Glomerular endothelial cell (primary cell): Measurements from ENCODE around the gene HEATR5B. TPM values are rescaled to one million over a fixed set of nuclear protein-coding genes. Genes with fewer than 3 reads are reported as not detected.
"Not testable (repeated sequence)": the region's sequence is repeated elsewhere in the genome, so short reads cannot be mapped to it uniquely, and the experiment has no call there.

Source experiments
- DNase-seq: peaks from one replicate; pipeline ENCODE4 v3.0.0-alpha.2; 2011; ENCODE audit warnings: low read depth, low spot score; ENCODE audit errors: extremely low read depth
- total RNA-seq: library from RNA; depleted of rRNA; stranded (reverse); fragments of >200 nt; gene quantifications from 2 replicates; pipeline ENCODE4 v1.2.3, GENCODE V29; 2015

The HEATR5B gene
- total RNA-seq, 1 donor from 2014 or later: 21.1 TPM

DNA sequence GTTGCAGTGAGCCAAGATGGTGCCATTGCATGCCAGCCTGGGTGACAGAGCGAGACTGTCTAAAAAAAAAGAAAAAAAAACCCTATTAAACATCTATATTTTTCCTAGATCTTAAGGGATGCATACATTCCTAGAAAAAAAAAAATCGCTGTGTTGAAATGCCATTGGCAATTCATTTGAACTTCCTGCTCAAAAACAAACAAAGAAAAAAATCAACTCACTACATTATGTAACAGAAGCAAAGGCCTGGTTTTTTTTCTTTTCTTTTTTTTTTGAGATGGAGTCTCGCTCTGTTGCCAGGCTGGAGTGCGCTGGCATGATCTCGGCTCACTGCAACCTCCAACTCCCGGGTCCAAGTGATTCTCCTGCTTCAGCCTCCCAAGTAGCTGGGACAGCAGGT, 96.2 kb downstream of the HEATR5B start:
- no peak for DNase-seq

DNA sequence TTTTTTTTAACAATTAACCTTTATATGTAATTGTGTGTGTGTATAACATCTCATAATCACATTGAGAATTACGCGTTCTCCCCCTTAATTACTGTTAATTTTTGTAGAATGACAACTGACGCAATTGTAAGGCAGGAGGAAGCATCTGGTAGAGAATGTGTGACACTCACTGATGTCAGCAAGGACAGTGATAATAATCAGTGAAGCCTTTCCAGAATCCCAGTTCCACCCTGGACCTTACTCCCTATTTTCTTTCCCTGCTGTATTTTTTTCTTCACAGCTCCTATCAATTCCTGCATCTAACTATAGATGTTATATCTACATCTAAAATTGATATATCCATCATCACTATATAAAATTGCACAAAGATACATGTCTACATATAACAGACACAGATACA, 101.7 kb downstream of the HEATR5B start:
- no peak for DNase-seq

DNA sequence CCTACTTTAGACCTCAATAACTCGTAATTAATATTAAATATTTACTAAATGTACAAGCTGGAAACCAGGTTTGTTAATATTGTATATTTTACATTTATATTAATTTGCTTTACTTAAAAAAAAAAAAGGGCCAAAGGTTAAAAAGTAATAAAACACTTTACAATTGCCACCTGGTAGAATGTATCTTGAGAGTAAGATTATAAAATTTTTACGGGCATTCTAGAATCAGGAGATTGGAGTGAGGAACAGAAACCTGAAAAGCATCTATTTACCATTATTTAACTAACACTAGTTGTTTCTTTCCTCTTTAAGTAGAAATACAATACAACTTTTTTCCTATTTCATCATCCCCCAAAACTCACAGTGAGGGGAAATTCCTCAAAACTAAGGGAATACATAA, 102.3 kb downstream of the HEATR5B start:
- no peak for DNase-seq

DNA sequence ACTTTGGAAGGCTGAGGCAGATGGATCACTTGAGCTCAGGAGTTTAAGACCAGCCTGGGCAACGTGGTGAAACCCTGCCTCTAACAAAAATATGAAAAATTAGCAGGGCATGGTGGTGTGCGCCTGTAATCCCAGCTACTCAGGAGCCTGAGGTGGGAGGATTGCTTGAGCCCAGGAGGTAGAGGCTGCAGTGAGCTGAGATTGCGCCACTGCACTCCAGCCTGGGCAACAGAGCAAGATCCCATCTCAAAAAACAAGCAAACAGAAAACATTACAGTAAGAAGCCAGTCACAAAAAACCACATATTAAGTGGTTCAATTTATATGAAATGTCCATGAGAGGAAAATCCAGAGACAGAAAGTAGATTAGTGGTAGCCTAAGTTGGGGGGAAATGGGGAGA, 105.2 kb downstream of the HEATR5B start:
- not testable (repeated sequence) for DNase-seq

DNA sequence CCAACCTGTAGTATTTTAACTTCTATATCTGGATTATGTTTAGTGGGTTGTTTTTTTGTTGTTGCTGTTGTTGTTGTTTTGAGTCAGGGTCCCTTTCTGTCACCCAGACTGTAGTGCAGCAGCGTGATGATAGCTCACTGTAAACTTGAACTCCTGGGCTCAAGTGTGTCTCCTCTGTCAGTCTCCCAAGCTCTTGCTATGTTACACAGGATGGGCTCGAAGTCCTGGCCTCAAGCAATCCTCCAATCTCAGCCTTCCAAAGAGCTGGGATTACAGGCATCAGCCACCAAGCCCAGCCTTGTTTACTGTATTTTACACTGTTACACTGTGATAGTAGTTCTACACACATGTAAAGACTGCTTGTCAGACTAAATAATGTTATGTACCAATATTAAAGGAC, 108.1 kb downstream of the HEATR5B start:
- no peak for DNase-seq

DNA sequence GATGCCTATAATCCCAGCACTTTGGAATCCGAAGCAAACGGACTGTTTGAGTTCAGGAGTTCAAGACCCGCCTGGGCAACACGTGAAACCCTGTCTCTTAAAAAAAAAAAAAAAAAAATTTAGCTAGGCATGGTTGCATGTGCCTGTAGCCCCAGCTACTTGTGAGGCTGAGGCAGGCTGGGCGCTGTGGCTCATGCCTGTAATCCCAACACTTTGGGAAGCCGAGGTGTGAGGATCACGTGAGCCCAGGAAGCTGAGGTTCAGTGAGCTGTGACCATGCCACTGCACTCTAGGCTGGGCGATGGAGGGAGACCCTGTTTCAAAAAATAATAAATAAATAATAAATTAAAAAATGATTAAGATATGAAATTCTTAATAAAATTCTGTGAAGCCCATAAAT, 108.9 kb downstream of the HEATR5B start:
- no peak for DNase-seq

DNA sequence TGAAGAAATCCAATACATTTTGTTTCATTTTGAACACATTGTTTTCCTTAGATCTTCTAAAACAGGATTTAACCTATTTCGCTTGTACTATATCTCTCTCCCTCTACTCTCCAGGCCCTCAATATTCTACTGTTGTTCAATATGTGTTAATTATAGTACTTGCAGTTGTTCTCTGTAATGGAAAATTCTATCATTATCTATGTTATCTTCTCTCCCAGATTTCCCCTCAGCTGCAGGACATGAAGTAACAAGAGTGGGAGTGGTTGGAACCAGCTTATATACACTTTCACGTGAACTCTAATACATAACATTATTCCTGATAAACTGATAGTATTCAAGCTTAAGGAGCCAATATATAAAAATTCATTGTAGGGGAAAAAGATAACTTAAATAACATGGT, 110.9 kb downstream of the HEATR5B start:
- DNase-seq: no peak

DNA sequence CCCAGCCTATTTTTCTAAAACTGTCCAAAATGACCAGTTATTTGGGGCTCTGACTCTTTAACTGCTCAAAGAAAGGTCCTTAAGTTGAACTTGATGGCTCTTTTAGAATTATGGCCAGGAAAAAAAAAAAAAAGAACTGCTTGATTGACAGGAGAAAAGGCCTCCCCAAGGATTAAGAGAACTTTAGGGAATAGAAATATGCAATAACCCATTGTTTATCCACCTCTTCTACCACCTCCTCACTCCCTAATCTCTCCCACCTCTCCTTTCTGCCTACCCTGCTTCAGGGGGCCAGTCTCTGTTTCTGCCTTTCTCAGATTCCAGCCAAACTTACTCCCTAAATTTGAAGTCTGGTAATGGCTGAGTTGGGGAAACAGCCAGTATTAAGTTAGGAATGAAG, 112.2 kb downstream of the HEATR5B start:
- DNase-seq: no peak

DNA sequence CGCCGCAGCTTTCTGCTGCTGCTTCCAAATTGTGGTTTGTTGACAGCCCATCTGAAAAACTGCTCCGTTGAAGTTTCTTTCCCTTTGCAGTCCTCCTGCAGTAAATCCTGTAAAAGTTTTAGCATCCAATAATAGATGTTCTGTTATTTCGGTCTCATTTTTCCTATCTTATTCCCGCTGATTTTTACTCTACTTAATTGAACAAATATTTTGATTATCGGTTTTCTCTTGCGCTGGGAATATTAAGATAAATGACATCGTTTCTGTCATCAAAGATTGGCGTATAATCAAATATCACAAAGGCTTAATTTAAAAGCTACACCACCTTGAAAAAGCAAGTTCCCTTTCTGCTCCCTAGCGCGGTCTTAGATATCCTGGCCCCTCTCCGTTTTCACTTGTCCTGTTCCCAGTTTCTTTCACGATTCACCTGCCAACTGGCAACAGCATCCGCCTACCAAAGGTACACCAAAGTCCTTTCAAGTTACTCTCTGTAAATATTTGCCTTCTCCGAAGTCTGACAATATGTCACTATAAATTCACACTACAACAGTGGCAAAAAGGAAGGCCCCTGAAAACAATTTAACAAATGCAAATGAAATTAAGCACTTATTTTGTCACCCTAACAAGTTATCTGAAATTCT, 116.8 kb downstream of the HEATR5B start:
- no peak for DNase-seq

DNA sequence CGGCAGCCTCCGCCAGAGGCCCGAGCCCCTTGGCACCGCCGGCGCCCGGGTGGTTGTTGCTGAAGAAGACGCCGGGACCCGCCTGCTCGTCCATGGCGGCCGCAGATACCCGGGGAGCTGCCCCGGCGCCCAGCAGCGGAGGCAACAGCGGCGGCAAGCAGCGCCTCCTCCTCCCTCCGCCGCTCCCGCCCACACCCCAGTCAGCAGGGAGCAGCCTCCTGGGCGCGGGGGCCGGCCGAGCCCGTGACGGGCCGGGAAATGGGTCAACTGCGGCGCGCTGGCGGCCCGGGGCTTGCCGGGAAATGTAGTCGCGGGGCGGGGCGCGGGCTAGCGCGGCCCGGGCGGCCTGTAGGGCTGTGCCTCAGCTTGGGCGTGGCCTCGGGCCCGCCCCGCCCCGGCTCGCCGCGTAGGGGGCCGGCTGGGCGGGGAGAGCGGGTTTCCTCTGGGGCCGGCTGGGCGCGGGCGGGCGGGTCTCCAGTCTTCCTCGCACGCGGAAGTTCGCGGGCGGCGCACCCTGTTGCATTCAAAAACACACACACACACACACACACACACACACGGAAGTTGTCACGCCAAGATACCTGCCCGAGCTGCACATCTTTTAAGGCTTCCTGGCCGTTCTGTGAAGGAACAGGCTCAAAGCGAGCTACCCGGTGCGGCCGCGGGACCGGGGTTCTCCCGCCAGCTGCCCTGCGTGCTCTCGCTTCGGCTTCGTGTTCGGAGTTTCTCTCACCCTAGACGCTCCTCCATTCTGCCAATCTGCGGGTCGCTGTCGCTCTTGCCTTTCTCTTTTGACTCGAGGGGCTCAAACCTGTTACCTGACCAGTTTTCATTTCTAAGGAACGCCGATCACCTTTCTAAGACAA, 117.6 kb downstream of the HEATR5B start, which contains the start of gene STRN:
TSS of gene STRN (minus strand) at position 167 of the 866 bp plus-strand sequence. CDS start at position 94, 73 bp downstream.
- DNase-seq: no peak

DNA sequence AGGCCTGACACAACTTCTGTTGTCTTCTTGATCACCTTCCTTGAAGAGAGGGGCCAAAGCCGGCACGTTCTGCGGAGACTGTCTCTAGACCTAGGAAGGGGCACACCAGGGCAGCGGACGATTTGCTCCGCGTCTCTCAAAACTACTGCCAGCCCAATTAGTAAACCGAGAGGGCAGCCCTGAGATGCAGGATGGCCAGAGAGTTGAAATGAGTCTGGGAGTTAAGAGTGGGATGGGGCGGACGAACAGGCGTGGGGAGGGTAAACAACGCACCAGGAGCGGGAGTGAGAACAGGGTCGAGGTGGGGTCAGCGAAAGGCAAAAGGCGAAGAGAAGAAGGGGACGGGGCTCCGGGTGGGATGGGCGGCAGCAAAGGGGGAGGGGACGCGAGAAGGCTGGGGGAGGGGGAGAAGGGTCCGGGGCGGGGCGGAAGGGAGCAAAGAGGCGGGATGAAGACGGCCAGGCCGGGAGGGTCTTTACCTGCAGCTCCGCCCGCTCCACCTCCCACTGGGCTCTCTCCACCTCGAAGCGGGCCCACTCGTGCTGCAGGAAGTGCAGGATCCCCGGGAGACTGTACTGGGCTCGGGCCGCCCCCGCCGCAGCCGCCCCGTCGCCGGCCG, 118.3 kb downstream of the HEATR5B start:
- no peak for DNase-seq

DNA sequence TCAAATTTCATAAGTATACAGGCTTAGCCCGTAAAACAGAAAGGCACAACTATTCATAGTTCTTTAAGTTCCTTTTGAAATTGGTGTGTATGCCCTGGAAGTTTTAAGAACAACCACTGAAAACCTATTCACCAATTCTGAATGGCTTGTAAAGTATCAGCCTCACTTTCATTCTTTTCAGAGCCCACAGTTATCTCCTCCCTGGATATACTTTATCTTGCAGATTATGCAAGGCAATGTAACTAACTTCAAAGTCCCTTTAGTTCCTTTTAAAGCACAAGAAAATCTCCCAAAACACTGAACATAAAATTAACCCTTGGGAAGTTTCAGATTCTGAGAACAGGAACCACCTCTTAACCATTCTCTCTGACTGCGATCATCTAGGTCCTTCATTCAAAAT, 119.0 kb downstream of the HEATR5B start:
- DNase-seq: no peak

DNA sequence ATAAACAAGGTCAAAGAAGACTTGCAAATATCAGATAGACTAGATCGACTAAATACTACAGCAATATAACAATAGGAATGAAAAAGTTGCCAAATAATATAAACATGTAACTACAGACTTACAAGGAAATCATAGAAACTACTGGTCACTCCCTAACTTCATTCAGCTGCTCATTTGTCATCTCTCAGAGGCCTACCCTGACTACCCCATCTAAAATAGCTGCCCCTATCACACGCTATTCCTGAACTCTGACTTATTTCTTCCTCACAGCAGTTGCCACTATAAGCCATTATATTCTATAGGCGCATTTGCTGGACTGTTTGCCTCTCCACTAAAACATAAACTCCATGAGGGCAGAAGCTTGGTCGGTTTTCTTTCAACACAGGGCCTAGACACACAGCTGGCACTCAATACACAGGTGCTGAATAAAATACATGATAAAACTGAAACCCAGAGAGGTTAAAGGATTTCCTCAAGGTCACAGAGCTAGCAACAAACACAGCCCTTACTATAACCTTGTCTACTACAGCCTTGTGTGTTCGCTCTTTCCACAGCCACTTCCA, 119.6 kb downstream of the HEATR5B start:
- no peak for DNase-seq

DNA sequence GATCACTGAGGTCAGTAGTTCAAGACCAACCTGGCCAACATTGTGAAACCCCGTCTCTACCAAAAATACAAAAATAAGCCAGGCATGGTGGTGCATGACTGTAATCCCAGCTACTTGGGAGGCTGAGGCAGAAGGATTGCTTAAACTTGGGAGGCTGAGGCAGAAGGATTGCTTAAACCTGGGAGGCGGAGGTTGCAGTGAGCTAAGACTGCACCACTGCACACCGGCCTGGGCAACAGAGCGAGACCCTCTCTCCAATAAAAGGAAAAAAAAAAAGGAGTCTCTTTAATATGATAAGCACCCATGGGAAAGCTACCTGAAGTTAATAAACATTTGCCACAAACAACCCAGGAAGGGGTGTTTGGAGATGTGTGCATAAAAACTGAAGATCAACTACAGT, 120.4 kb downstream of the HEATR5B start:
- no peak for DNase-seq

DNA sequence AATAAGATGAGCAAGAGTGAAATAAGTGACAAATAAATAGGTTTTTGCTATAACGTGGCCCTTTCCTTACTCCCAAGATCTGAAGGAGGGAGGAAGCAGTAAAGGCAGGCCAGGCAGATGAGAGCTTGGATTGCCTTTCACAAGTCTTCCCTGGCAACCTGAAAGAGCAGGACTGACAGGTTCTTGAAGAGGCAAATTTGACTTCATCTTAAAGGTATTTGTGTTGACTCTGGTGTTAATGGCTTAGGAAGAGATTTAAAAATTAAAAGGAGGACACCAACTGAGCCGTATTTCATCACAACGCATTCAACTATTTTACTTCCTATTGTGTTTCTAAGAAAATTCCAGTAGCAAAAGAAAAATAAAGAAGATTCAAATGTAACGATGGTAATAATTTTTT, 121.1 kb downstream of the HEATR5B start:
- DNase-seq: no peak

DNA sequence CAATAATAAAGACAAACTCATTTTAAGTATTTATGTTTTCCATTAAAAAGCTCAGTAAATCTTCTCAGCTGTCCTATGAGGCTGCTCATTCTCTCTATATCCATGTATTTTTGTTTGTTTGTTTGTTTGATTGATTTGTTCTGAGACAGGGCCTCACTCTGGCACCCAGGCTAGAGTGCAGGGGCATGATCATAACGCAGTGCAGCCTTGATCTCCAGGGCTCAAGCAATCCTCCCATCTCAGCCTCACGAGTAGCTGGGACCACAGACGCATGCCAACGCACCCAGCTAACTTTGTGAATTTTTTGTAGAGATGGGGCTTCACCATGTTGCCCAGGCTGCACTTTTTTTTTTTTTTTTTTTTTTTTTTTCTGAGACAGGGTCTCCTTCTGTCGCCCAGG, 123.4 kb downstream of the HEATR5B start:
- DNase-seq: no peak

DNA sequence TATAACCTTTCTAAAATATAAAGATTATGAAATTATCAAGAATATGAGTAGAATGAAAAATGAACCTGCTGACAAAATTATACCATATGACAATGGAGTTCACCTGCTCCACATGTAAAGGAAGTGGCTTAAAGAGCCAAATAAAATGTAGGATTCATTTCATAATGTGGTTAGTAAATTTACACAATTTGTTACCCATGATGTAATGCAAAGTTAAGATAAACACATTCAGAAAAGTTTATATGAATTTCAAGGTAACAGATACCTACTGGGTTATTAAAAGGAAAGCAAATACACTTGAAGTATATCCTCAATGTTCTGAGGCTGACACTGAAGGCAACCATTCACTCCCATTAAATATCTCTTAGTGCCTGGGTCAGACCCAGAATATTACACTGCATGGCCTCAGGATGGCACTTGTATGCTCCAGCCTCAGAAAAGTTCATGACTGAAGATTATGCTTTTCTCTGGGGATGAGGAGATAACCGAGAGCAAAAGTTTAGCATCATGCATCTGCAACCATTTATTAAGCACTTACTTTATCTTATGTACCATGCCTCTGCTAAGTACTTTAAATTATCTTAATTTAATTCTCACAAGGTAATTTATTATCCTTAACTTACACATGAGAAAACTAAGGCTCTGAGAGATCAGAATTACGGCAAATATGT, 124.0 kb downstream of the HEATR5B start:
- DNase-seq: no peak

DNA sequence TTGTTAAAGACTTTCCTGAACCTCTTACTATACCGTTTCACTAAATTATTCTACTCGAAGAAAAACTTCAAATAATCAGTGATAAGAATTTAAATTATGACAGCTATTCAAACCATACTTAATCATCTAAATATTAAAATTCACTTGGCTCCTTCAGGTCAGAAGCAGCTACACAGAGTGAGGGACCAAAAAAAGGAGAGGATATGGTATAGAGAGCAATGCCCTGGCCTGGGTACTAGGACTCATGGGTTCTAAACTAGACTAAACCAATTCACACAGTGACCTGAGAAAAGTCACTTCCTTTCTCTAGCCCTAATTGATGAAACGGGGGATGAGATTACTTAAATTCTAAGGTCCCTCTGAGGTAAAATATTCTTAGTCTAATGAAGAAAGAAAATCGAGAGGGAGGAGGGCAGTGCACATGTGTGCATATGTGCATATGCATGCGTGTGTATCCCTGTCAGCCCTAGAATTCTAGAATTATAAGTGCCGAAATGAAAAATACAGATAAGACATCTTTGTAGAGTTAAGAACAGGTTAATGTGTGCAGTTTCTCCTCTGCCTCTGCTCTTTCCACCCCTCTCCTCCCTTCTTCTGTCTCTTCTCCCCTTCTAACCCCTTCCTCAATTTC, 129.1 kb downstream of the HEATR5B start:
- DNase-seq: no peak

DNA sequence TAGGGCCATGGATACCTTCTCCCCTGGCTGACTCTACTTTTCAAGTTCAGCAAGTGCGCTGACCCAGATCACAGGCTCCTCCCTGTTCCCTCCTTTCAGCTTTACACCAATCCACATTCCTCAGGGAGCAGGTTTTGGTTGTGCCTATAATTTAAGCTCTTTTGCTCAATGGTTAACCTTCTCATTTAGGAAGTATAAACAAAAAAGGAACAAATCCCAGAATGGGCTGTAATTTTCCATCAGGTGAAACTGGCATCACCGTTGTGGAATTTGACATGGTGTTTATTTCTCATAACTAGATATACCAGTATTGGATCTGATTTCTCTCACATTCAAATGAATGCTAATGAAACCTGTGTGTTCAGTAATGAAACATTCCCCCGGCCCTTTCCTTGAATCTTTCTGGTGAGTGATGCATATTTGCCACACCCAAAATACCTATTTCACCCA, 131.4 kb downstream of the HEATR5B start:
- DNase-seq: no peak

DNA sequence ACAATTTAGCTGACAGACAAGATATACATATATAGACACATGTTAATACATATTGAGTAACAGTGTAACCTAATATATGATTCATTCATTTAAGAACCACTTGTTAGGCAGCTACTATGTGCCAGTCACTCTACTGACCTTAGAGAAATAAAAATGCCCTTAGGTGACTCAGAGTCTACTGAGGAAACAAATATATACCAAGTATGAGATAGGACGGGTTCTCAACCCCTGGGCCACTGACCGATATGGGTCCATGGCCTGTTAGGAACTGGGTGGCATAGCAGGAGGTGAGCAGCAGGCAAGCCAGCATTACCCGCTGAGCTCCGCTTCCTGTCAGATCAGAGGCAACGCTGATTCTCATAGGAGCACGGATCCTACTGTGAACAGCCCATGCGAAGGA, 132.6 kb downstream of the HEATR5B start:
- DNase-seq: no peak
